PFSK-1 (cell line): ENCODE results near the gene NISCH.

ENCODE experiments used
- POLR2AphosphoS5 ChIP-seq: IDR thresholded peaks from 2 replicates; pipeline ENCODE4 v1.6.1; 2012; ENCODE audit warnings: low read depth, mild to moderate bottlenecking, control low read depth, low read length, moderate library complexity
- TF ChIP-seq, protein P1 (sequence below), 2 experiments: IDR thresholded peaks; 2 replicates each; pipeline versions ENCODE4 v1.6.1 to v1.8.0; 2011 to 2012; ENCODE audit warnings: low read depth in 2 of 2, low read length in 2 of 2, control low read depth in 1 of 2, inconsistent platforms in 1 of 2, mild to moderate bottlenecking in 1 of 2, moderate library complexity in 1 of 2; ENCODE audit not compliant: insufficient read depth in 1 of 2

GRCh38 chr3:52507359-52507758, 52.0 kb downstream of the NISCH start:
- TF ChIP-seq POLR2AphosphoS5 = no peak
- TF ChIP-seq, protein P1, sequence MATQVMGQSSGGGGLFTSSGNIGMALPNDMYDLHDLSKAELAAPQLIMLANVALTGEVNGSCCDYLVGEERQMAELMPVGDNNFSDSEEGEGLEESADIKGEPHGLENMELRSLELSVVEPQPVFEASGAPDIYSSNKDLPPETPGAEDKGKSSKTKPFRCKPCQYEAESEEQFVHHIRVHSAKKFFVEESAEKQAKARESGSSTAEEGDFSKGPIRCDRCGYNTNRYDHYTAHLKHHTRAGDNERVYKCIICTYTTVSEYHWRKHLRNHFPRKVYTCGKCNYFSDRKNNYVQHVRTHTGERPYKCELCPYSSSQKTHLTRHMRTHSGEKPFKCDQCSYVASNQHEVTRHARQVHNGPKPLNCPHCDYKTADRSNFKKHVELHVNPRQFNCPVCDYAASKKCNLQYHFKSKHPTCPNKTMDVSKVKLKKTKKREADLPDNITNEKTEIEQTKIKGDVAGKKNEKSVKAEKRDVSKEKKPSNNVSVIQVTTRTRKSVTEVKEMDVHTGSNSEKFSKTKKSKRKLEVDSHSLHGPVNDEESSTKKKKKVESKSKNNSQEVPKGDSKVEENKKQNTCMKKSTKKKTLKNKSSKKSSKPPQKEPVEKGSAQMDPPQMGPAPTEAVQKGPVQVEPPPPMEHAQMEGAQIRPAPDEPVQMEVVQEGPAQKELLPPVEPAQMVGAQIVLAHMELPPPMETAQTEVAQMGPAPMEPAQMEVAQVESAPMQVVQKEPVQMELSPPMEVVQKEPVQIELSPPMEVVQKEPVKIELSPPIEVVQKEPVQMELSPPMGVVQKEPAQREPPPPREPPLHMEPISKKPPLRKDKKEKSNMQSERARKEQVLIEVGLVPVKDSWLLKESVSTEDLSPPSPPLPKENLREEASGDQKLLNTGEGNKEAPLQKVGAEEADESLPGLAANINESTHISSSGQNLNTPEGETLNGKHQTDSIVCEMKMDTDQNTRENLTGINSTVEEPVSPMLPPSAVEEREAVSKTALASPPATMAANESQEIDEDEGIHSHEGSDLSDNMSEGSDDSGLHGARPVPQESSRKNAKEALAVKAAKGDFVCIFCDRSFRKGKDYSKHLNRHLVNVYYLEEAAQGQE (IDR thresholded peaks at IDR 0.05; ENCODE audit: insufficient read depth in 1 of 2, low read depth in 2 of 2, low read length in 2 of 2) = no peak
